Muscle of back (tissue), 13 donors: ENCODE results near the gene L1CAM. TPM values are rescaled to one million over a fixed set of nuclear protein-coding genes. Genes with fewer than 3 reads are reported as not detected.

ENCODE experiments used
- DNase-seq, 3 donors: peaks; one replicate each; pipeline versions ENCODE4 v3.0.0 to v3.0.0-alpha.2; 2013
- long read RNA-seq, 9 donors: transcript quantifications; one replicate each; lab custom pipeline, GENCODE V29; 2026
- polyA plus RNA-seq, 10 donors: library from polyadenylated mRNA; unstranded; fragments of 120-200 nt; gene quantifications; one replicate each; pipeline ENCODE4 v1.2.1, GENCODE V29; 2013; ENCODE audit not compliant: insufficient read length in 10 of 10

Gene L1CAM
- polyA plus RNA-seq: 1 to 10 TPM; 1.8 to 7.4 (median 3.0) TPM
- long read RNA-seq, donor 1: 0 reads
- long read RNA-seq, donor 2: 0 reads
- long read RNA-seq, donor 3: 0 reads
- long read RNA-seq, donor 4: 0 reads
- long read RNA-seq, donor 5: 0 reads
- long read RNA-seq, donor 6: 0 reads
- long read RNA-seq, donor 7: 0 reads
- long read RNA-seq, donor 8: 0 reads
- long read RNA-seq, donor 9: 0 reads

GRCh38 chrX:153885968-153886903 is at the start of gene L1CAM:
Gene L1CAM (minus strand): TSS chrX:153886173. CDS start chrX:153875836, 10,337 bp downstream.
- DNase-seq: no peak

GRCh38 chrX:153935326-153935851 is 49.4 kb upstream of the L1CAM start:
- DNase-seq: no peak

- peak; percentile 62 to 84 (median 83) for DNase-seq
These were observed 48.9 kb upstream of the L1CAM start, which contains the start of gene NAA10 for GRCh38 chrX:153934762-153935325. Gene NAA10 (minus strand): TSS chrX:153935037. CDS start chrX:153934904, 133 bp downstream.

GRCh38 chrX:153934148-153934761 is 48.3 kb upstream of the L1CAM start:
- no peak for DNase-seq

- no peak for DNase-seq
These were observed 47.8 kb upstream of the L1CAM start for GRCh38 chrX:153933748-153934147.

GRCh38 chrX:153932220-153932915 is 46.4 kb upstream of the L1CAM start:
- DNase-seq: no peak

- no peak for DNase-seq
These were observed 45.8 kb upstream of the L1CAM start for GRCh38 chrX:153931748-153932147.

- DNase-seq: no peak
These were observed 45.2 kb upstream of the L1CAM start for GRCh38 chrX:153931151-153931550.

GRCh38 chrX:153930011-153930910 is 44.3 kb upstream of the L1CAM start:
- DNase-seq: no peak

- DNase-seq: no peak
These were observed 43.6 kb upstream of the L1CAM start for GRCh38 chrX:153929576-153929975.

- no peak for DNase-seq
These were observed 42.9 kb upstream of the L1CAM start for GRCh38 chrX:153928846-153929245.

- DNase-seq: peak; percentile 96 to 97 (median 97)
These were observed 42.2 kb upstream of the L1CAM start for GRCh38 chrX:153927922-153928760.

GRCh38 chrX:153927672-153927921 is 41.6 kb upstream of the L1CAM start:
- no peak for DNase-seq

- peak in 2 of 3 donors; percentile 65 to 86 for DNase-seq
These were observed 41.1 kb upstream of the L1CAM start for GRCh38 chrX:153926858-153927671.

GRCh38 chrX:153926552-153926857 is 40.5 kb upstream of the L1CAM start:
- DNase-seq: no peak

- no peak for DNase-seq
These were observed 40.0 kb upstream of the L1CAM start, which contains the start of gene ARHGAP4 for GRCh38 chrX:153925739-153926551. Gene ARHGAP4 (minus strand): TSS chrX:153926264. CDS start chrX:153926202, 62 bp downstream.

- no peak for DNase-seq
These were observed 39.4 kb upstream of the L1CAM start for GRCh38 chrX:153925387-153925738.
